SK-N-SH treated with all-trans-retinoic acid at 6 μM for 48 hours (cell line): Measurements from ENCODE around the gene NIPSNAP2.

Experiments
- ATAC-seq: fragments of 200-7000 bp; cut with Tn5 transposase; 3 replicates; pipeline ENCODE4 v1.9.1; 2020; ENCODE audit warnings: mild to moderate bottlenecking, moderate library complexity
- ARNTL ChIP-seq: fragments of 450-650 bp; formaldehyde crosslinking; IDR thresholded peaks from 2 replicates; pipeline ENCODE4 v1.5.0; 2020; ENCODE audit warnings: low read depth, mild to moderate bottlenecking, moderate library complexity, borderline replicate concordance
- BACH2 ChIP-seq: fragments of 250-450 bp; sonication (Bioruptor Pico); IDR thresholded peaks from 2 replicates; pipeline ENCODE4 v1.9.0; 2021; ENCODE audit warnings: mild to moderate bottlenecking, borderline replicate concordance
- CSDC2 ChIP-seq: fragments of 250-450 bp; sonication (Bioruptor Pico); IDR thresholded peaks from 2 replicates; pipeline ENCODE4 v1.5.0; 2020; ENCODE audit warnings: mild to moderate bottlenecking, moderate library complexity
- GLIS3 ChIP-seq: fragments of 250-450 bp; sonication (Bioruptor Pico); IDR thresholded peaks from 2 replicates; pipeline ENCODE4 v1.5.0; 2020; ENCODE audit warnings: mild to moderate bottlenecking, moderate library complexity
- ISL1 ChIP-seq: fragments of 250-450 bp; sonication (Bioruptor Pico); IDR thresholded peaks from 2 replicates; pipeline ENCODE4 v2.1.2; 2022; ENCODE audit warnings: mild to moderate bottlenecking, moderate library complexity
- PPARA ChIP-seq: fragments of 250-450 bp; sonication (Bioruptor Pico); IDR thresholded peaks from 2 replicates; pipeline ENCODE4 v1.5.0; 2020; ENCODE audit warnings: mild to moderate bottlenecking, borderline replicate concordance
- RARB ChIP-seq: fragments of 250-450 bp; sonication (Bioruptor Pico); IDR thresholded peaks from 2 replicates; pipeline ENCODE4 v1.8.0; 2021; ENCODE audit warnings: mild to moderate bottlenecking, moderate library complexity
- TOX ChIP-seq: fragments of 250-450 bp; sonication (Bioruptor Pico); IDR thresholded peaks from 2 replicates; pipeline ENCODE4 v1.8.0; 2021; ENCODE audit warnings: mild to moderate bottlenecking, moderate library complexity, borderline replicate concordance
- ZC3H10 ChIP-seq: fragments of 250-450 bp; sonication (Bioruptor Pico); IDR thresholded peaks from 2 replicates; pipeline ENCODE4 v1.5.1; 2021; ENCODE audit warnings: mild to moderate bottlenecking, moderate library complexity
- ZFP3 ChIP-seq: fragments of 250-450 bp; sonication (Bioruptor Pico); IDR thresholded peaks from 2 replicates; pipeline ENCODE4 v1.5.0; 2020; ENCODE audit warnings: mild to moderate bottlenecking, moderate library complexity
- ZFP30 ChIP-seq: fragments of 450-650 bp; formaldehyde crosslinking; IDR thresholded peaks from 2 replicates; pipeline ENCODE4 v1.5.0; 2022; ENCODE audit warnings: mild to moderate bottlenecking, moderate library complexity
- ZNF565 ChIP-seq: fragments of 450-650 bp; formaldehyde crosslinking; conservative IDR thresholded peaks from 2 replicates; pipeline ENCODE4 v1.5.0; 2020; ENCODE audit warnings: low read depth, mild to moderate bottlenecking, moderate library complexity
- ZNF70 ChIP-seq: fragments of 450-650 bp; formaldehyde crosslinking; IDR thresholded peaks from 2 replicates; pipeline ENCODE4 v1.5.0; 2020; ENCODE audit warnings: mild to moderate bottlenecking, moderate library complexity
- TF ChIP-seq, protein P1 (sequence below): fragments of 250-450 bp; sonication (Bioruptor Pico); IDR thresholded peaks from 2 replicates; pipeline ENCODE4 v1.8.0; 2020; ENCODE audit warnings: mild to moderate bottlenecking, moderate library complexity, borderline replicate concordance
- TF ChIP-seq, protein P2 (sequence below): fragments of 250-450 bp; sonication (Bioruptor Pico); IDR thresholded peaks from 2 replicates; pipeline ENCODE4 v1.5.1; 2020; ENCODE audit warnings: low read depth, mild to moderate bottlenecking, moderate library complexity
- TF ChIP-seq, protein P3 (sequence below): fragments of 250-450 bp; sonication (Bioruptor Pico); IDR thresholded peaks from 2 replicates; pipeline ENCODE4 v1.5.1; 2021; ENCODE audit warnings: mild to moderate bottlenecking, moderate library complexity
- TF ChIP-seq, protein P4 (sequence below): fragments of 250-450 bp; sonication (Bioruptor Pico); IDR thresholded peaks from 2 replicates; pipeline ENCODE4 v1.5.0; 2020; ENCODE audit warnings: mild to moderate bottlenecking, moderate library complexity
- TF ChIP-seq, protein P5 (sequence below): fragments of 250-450 bp; sonication (Bioruptor Pico); IDR thresholded peaks from 2 replicates; pipeline ENCODE4 v1.8.0; 2021; ENCODE audit warnings: low read depth, mild to moderate bottlenecking, moderate library complexity, borderline replicate concordance

The NIPSNAP2 gene

DNA sequence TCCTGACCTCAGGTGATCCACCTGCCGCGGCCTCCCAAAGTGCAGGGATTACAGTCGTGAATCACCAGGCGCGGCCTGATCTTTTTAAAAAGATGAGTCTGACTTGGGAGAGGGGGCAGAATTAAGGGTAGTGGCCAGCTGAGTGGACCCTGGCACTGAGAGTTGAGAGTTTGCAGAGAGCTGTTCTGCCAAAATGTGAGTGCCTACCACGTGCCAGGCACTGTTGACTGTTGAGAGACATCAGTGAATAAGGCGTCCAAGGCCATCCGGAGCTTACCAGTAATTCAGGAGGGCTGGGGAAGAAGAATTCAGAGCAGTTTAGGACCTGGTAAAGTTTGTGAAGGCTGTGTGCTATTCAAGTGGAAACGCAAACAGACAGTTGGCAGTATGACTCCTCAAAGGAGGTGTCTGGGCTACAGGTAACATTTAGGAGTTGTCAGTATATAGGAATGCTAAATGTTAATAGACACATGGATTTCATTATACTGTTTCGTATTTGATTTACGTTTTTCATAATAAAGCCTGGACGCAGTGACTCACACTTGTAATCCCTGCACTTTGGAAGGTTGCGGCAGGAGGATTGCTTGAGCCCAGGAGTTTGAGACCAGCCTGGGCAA is 1.5 kb downstream of the NIPSNAP2 start:
- TF ChIP-seq, protein P1, sequence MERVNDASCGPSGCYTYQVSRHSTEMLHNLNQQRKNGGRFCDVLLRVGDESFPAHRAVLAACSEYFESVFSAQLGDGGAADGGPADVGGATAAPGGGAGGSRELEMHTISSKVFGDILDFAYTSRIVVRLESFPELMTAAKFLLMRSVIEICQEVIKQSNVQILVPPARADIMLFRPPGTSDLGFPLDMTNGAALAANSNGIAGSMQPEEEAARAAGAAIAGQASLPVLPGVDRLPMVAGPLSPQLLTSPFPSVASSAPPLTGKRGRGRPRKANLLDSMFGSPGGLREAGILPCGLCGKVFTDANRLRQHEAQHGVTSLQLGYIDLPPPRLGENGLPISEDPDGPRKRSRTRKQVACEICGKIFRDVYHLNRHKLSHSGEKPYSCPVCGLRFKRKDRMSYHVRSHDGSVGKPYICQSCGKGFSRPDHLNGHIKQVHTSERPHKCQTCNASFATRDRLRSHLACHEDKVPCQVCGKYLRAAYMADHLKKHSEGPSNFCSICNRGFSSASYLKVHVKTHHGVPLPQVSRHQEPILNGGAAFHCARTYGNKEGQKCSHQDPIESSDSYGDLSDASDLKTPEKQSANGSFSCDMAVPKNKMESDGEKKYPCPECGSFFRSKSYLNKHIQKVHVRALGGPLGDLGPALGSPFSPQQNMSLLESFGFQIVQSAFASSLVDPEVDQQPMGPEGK (CRISPR knock-in tag): 0 out of 2 replicates have a peak, but pooled peaks have one; percentile 25
- 0 out of 2 replicates have a peak, but pooled peaks have one; percentile 25 for TF ChIP-seq ZC3H10 (CRISPR knock-in tag)
- no peak for TF ChIP-seq ZNF565 (CRISPR knock-in tag)
- no peak for TF ChIP-seq ZFP3 (CRISPR knock-in tag)
- no peak for TF ChIP-seq RARB (CRISPR knock-in tag)
- TF ChIP-seq, all 23 proteins: peak for 2
- ATAC-seq: peak; percentile 74

DNA sequence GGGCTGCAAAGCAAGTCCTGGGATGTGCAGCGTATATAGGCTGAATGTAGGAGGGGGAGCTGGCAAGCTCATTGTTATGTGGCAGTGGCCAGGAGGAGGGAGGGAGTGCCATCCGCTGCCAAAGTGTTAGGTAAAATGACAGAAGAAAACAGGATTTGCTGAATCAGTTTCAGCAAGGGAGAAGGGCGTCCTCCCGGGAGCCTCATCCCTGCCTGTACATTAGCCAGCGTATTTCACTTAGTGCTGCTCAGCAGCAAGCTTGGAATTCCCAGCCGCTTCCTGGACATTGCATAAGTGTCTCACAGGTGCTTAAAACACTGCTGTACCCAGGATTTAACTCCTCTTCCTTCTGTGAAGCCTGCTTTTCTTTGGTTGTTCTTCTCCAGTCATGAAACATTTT is 2.5 kb downstream of the NIPSNAP2 start:
- no peak for ATAC-seq
- TF ChIP-seq ZFP30 (no peak), ZC3H10 (CRISPR knock-in tag) (no peak), PPARA (CRISPR knock-in tag) (no peak), TOX (CRISPR knock-in tag) (no peak), ARNTL (CRISPR knock-in tag) (no peak), CSDC2 (no peak), ZNF70 (CRISPR knock-in tag) (no peak), ZNF565 (CRISPR knock-in tag) (no peak)
- TF ChIP-seq, protein P2, sequence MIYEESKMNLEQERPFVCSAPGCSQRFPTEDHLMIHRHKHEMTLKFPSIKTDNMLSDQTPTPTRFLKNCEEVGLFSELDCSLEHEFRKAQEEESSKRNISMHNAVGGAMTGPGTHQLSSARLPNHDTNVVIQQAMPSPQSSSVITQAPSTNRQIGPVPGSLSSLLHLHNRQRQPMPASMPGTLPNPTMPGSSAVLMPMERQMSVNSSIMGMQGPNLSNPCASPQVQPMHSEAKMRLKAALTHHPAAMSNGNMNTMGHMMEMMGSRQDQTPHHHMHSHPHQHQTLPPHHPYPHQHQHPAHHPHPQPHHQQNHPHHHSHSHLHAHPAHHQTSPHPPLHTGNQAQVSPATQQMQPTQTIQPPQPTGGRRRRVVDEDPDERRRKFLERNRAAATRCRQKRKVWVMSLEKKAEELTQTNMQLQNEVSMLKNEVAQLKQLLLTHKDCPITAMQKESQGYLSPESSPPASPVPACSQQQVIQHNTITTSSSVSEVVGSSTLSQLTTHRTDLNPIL: no peak

DNA sequence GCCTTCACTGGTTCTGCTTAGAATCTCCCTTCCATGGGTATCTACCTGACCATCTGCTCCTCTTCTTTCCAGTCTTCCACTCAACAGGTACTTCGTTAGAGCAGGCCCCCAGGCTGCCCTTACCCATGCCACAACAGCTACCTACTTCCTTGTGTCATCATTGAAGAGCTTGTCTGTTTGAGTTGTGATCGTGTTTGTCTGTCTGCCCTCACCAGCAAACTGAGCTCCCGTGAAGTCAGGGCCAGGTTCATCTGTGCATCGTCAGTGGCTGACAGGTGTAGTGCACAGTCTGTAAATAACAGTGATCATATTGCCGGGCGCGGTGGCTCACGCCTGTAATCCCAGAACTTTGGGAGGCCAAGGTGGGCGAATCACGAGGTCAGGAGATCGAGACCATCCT is 5.0 kb downstream of the NIPSNAP2 start:
- TF ChIP-seq CSDC2 (no peak), GLIS3 (CRISPR knock-in tag) (no peak), ZNF565 (CRISPR knock-in tag) (no peak), ISL1 (CRISPR knock-in tag) (no peak), ZNF70 (CRISPR knock-in tag) (no peak), BACH2 (CRISPR knock-in tag) (no peak), RARB (CRISPR knock-in tag) (no peak)
- TF ChIP-seq, protein P3, sequence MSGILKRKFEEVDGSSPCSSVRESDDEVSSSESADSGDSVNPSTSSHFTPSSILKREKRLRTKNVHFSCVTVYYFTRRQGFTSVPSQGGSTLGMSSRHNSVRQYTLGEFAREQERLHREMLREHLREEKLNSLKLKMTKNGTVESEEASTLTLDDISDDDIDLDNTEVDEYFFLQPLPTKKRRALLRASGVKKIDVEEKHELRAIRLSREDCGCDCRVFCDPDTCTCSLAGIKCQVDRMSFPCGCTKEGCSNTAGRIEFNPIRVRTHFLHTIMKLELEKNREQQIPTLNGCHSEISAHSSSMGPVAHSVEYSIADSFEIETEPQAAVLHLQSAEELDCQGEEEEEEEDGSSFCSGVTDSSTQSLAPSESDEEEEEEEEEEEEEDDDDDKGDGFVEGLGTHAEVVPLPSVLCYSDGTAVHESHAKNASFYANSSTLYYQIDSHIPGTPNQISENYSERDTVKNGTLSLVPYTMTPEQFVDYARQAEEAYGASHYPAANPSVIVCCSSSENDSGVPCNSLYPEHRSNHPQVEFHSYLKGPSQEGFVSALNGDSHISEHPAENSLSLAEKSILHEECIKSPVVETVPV: no peak
- TF ChIP-seq, protein P1 (CRISPR knock-in tag): no peak
- TF ChIP-seq, protein P4, sequence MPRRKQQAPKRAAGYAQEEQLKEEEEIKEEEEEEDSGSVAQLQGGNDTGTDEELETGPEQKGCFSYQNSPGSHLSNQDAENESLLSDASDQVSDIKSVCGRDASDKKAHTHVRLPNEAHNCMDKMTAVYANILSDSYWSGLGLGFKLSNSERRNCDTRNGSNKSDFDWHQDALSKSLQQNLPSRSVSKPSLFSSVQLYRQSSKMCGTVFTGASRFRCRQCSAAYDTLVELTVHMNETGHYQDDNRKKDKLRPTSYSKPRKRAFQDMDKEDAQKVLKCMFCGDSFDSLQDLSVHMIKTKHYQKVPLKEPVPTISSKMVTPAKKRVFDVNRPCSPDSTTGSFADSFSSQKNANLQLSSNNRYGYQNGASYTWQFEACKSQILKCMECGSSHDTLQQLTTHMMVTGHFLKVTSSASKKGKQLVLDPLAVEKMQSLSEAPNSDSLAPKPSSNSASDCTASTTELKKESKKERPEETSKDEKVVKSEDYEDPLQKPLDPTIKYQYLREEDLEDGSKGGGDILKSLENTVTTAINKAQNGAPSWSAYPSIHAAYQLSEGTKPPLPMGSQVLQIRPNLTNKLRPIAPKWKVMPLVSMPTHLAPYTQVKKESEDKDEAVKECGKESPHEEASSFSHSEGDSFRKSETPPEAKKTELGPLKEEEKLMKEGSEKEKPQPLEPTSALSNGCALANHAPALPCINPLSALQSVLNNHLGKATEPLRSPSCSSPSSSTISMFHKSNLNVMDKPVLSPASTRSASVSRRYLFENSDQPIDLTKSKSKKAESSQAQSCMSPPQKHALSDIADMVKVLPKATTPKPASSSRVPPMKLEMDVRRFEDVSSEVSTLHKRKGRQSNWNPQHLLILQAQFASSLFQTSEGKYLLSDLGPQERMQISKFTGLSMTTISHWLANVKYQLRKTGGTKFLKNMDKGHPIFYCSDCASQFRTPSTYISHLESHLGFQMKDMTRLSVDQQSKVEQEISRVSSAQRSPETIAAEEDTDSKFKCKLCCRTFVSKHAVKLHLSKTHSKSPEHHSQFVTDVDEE (CRISPR knock-in tag): no peak
- TF ChIP-seq, protein P5, sequence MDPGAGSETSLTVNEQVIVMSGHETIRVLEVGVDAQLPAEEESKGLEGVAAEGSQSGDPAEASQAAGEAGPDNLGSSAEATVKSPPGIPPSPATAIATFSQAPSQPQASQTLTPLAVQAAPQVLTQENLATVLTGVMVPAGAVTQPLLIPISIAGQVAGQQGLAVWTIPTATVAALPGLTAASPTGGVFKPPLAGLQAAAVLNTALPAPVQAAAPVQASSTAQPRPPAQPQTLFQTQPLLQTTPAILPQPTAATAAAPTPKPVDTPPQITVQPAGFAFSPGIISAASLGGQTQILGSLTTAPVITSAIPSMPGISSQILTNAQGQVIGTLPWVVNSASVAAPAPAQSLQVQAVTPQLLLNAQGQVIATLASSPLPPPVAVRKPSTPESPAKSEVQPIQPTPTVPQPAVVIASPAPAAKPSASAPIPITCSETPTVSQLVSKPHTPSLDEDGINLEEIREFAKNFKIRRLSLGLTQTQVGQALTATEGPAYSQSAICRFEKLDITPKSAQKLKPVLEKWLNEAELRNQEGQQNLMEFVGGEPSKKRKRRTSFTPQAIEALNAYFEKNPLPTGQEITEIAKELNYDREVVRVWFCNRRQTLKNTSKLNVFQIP (CRISPR knock-in tag): no peak
- no peak for ATAC-seq
